ENCODE results near the gene PGLYRP3. TPM values are rescaled to one million over a fixed set of nuclear protein-coding genes. Genes with fewer than 3 reads are reported as not detected.

Gene PGLYRP3
- total RNA-seq, 1 donor from 2014 or later: not detected

- peaks cover 93% of the 10 kb centered on the region for H3K27me3 ChIP-seq (ENCODE audit: low read depth)
- intact Hi-C loops (cut with micrococcal nuclease): no loop called here
- H3K9me3 ChIP-seq (replicated peaks): no peaks in the 10 kb centered on the region
- H3K36me3 ChIP-seq: no peaks in the 10 kb centered on the region
- H3K4me3 ChIP-seq: no peak overlapping the region
- no peak for DNase-seq
- no peak overlapping the region for H3K27ac ChIP-seq (replicated peaks)
- H3K4me1 ChIP-seq: no peaks in the 10 kb centered on the region
- no peak for TF ChIP-seq CTCF (IDR thresholded peaks at IDR 0.05; ENCODE audit: borderline replicate concordance)
These were observed 20.6 kb downstream of the PGLYRP3 start for GRCh38 chr1:153292185-153292584.

- Histone ChIP-seq H3K4me3 (no peak overlapping the region), H3K9me3 (replicated peaks) (no peaks in the 10 kb centered on the region), H3K27me3 (ENCODE audit: low read depth) (peaks cover 94% of the 10 kb centered on the region), H3K36me3 (no peaks in the 10 kb centered on the region), H3K4me1 (no peaks in the 10 kb centered on the region), H3K27ac (replicated peaks) (no peak overlapping the region)
- intact Hi-C loops (cut with micrococcal nuclease): no loop called here
- no peak for TF ChIP-seq CTCF (IDR thresholded peaks at IDR 0.05; ENCODE audit: borderline replicate concordance)
- DNase-seq: no peak
These were observed 21.2 kb downstream of the PGLYRP3 start for GRCh38 chr1:153291514-153291913.

- no peaks in the 10 kb centered on the region for H3K4me1 ChIP-seq
- TF ChIP-seq CTCF (IDR thresholded peaks at IDR 0.05; ENCODE audit: borderline replicate concordance): peak; percentile 12
- H3K27ac ChIP-seq (replicated peaks): no peak overlapping the region
- H3K36me3 ChIP-seq: no peaks in the 10 kb centered on the region
- peaks cover 92% of the 10 kb centered on the region for H3K27me3 ChIP-seq (ENCODE audit: low read depth)
- intact Hi-C loops (cut with micrococcal nuclease): no loop called here
- H3K4me3 ChIP-seq: no peak overlapping the region
- no peak for DNase-seq
- H3K9me3 ChIP-seq (replicated peaks): no peaks in the 10 kb centered on the region
These were observed 24.0 kb downstream of the PGLYRP3 start for GRCh38 chr1:153288634-153289275.

- H3K27me3 ChIP-seq (ENCODE audit: low read depth): peaks cover 39% of the 10 kb centered on the region
- H3K9me3 ChIP-seq (replicated peaks): no peaks in the 10 kb centered on the region
- H3K4me1 ChIP-seq: no peaks in the 10 kb centered on the region
- no peak overlapping the region for H3K27ac ChIP-seq (replicated peaks)
- H3K4me3 ChIP-seq: no peak overlapping the region
- no peak for DNase-seq
- TF ChIP-seq CTCF (IDR thresholded peaks at IDR 0.05; ENCODE audit: borderline replicate concordance): peak; percentile 41
- no peaks in the 10 kb centered on the region for H3K36me3 ChIP-seq
- intact Hi-C loops (cut with micrococcal nuclease): no loop called here
These were observed 34.9 kb downstream of the PGLYRP3 start for GRCh38 chr1:153277852-153278251.

- no peak for TF ChIP-seq CTCF (IDR thresholded peaks at IDR 0.05; ENCODE audit: borderline replicate concordance)
- no peaks in the 10 kb centered on the region for H3K9me3 ChIP-seq (replicated peaks)
- H3K4me1 ChIP-seq: no peaks in the 10 kb centered on the region
- peaks cover 41% of the 10 kb centered on the region for H3K27me3 ChIP-seq (ENCODE audit: low read depth)
- no peaks in the 10 kb centered on the region for H3K36me3 ChIP-seq
- no peak overlapping the region for H3K4me3 ChIP-seq
- intact Hi-C loops (cut with micrococcal nuclease): no loop called here
- no peak overlapping the region for H3K27ac ChIP-seq (replicated peaks)
- no peak for DNase-seq
These were observed 40.6 kb downstream of the PGLYRP3 start for GRCh38 chr1:153272186-153272585.

Measured in left ventricle myocardium inferior (tissue), 1 donor.